Chondrocyte (in vitro differentiated cells): ENCODE measurements around the gene CABLES1. TPM values are rescaled to one million over a fixed set of nuclear protein-coding genes. Genes with fewer than 3 reads are reported as not detected.

ENCODE experiments used
- DNase-seq: peaks from one replicate; pipeline ENCODE4 v3.0.0; 2021; ENCODE audit warnings: mixed read lengths, low spot score
- H3K27ac Mint-ChIP-seq: one replicate; pipeline ENCODE4 v1.8.0; 2021; ENCODE audit warnings: mild to moderate bottlenecking, moderate library complexity, mixed read lengths; ENCODE audit not compliant: unreplicated experiment
- H3K27me3 Mint-ChIP-seq: 2 replicates; pipeline ENCODE4 v1.8.0; 2021; ENCODE audit warnings: low read depth, mixed read lengths
- H3K36me3 Mint-ChIP-seq: 2 replicates; pipeline ENCODE4 v1.8.0; 2021; ENCODE audit warnings: low read depth, mixed read lengths
- H3K4me1 Mint-ChIP-seq: 2 replicates; pipeline ENCODE4 v1.8.0; 2021; ENCODE audit warnings: low read depth, mild to moderate bottlenecking, mixed read lengths
- H3K4me3 Mint-ChIP-seq: one replicate; pipeline ENCODE4 v1.8.0; 2021; ENCODE audit warnings: mild to moderate bottlenecking, moderate library complexity, mixed read lengths; ENCODE audit not compliant: unreplicated experiment
- H3K9me3 Mint-ChIP-seq: 2 replicates; pipeline ENCODE4 v1.8.0; 2021; ENCODE audit warnings: low read depth, mixed read lengths
- total RNA-seq: library from RNA; stranded (reverse); gene quantifications from 3 replicates; pipeline ENCODE4 v1.2.1, GENCODE V29; 2021
- TF ChIP-seq, protein P1 (sequence below): fragments of 200-600 bp; sonication (generic); IDR thresholded peaks from 2 replicates; pipeline ENCODE4 v1.5.0; 2021; ENCODE audit warnings: antibody characterized with exemption, mild to moderate bottlenecking, moderate library complexity

Gene CABLES1
- total RNA-seq, 1 donor from 2014 or later, result 29.3 TPM

DNA sequence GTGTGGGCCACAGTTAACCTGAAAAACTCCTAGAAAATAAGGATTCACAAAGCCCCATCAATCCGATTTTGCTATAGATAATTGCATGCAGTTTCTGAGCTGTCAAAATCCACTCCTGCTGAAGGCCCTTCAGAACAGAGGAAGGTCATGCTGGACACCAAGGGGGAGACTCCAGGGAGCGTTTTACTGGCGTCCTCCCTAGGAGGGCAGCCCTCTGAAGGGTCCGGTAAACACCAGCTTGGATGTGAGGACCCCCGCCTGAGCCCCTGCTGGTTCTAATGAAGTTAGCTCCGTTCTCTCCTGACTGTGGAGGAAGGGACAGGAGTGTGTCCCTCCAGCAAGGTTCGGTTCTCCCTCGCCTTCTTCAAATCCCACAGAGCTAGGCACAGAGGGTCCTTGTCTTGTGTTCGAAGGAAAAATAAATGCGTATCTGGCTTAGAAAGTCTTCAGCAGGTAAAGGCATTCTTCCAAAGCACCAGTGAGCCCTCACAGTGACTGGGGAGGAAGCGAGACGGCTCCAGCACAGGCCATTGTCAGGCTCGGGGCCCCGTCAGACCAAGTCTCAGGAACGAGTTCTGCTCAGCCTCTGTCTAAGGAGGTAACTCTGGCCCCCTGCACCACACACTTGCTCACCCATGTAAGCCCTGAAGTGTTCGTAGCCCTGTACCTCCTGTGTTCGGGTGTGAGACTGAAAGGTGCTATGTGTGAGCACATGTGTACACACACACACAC, 41.6 kb downstream of the CABLES1 start:
- H3K4me3 Mint-ChIP-seq, result no peak overlapping the region
- no peaks in the 10 kb centered on the region for H3K36me3 Mint-ChIP-seq
- DNase-seq, result no peak
- H3K27me3 Mint-ChIP-seq, result no peaks in the 10 kb centered on the region
- H3K4me1 Mint-ChIP-seq, result peaks cover 43% of the 10 kb centered on the region
- no peak overlapping the region for H3K27ac Mint-ChIP-seq
- H3K9me3 Mint-ChIP-seq, result no peaks in the 10 kb centered on the region
- TF ChIP-seq, protein P1, sequence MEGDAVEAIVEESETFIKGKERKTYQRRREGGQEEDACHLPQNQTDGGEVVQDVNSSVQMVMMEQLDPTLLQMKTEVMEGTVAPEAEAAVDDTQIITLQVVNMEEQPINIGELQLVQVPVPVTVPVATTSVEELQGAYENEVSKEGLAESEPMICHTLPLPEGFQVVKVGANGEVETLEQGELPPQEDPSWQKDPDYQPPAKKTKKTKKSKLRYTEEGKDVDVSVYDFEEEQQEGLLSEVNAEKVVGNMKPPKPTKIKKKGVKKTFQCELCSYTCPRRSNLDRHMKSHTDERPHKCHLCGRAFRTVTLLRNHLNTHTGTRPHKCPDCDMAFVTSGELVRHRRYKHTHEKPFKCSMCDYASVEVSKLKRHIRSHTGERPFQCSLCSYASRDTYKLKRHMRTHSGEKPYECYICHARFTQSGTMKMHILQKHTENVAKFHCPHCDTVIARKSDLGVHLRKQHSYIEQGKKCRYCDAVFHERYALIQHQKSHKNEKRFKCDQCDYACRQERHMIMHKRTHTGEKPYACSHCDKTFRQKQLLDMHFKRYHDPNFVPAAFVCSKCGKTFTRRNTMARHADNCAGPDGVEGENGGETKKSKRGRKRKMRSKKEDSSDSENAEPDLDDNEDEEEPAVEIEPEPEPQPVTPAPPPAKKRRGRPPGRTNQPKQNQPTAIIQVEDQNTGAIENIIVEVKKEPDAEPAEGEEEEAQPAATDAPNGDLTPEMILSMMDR, result no peak

DNA sequence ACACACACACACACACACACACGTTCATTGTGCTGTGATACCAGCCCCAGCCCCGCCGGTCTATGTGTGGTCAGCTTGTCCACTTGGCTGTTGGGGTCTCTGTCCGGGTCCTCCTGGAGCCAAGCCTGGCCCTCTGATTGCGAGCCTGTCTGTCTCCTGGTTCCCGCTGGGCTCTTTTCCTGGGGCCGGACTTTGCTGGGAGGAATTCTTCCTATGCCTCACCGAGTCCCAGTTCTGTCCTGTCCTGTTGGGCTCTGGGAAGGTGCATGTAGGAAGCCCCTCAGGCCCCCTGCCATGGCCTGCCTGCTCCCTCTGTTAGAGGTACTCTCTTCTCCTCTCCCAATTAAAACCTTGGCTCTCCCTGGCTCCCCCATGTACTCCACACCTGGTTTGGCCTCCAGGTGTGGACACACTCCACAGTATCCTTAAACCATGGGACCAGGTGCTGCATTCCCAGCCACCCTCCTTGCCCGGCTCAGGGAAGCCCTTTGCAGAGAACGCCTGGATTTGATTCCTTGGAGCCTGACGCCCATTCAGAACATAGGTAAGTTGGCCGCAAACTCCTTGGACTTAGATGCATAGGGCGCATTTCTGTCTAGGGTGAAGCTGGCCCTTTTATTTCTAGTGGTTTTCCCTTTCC, 42.3 kb downstream of the CABLES1 start:
- H3K4me1 Mint-ChIP-seq, result peaks cover 43% of the 10 kb centered on the region
- DNase-seq, result no peak
- TF ChIP-seq, protein P1, result no peak
- no peaks in the 10 kb centered on the region for H3K36me3 Mint-ChIP-seq
- H3K27ac Mint-ChIP-seq, result no peak overlapping the region
- H3K27me3 Mint-ChIP-seq, result no peaks in the 10 kb centered on the region
- H3K9me3 Mint-ChIP-seq, result no peaks in the 10 kb centered on the region
- H3K4me3 Mint-ChIP-seq, result no peak overlapping the region

DNA sequence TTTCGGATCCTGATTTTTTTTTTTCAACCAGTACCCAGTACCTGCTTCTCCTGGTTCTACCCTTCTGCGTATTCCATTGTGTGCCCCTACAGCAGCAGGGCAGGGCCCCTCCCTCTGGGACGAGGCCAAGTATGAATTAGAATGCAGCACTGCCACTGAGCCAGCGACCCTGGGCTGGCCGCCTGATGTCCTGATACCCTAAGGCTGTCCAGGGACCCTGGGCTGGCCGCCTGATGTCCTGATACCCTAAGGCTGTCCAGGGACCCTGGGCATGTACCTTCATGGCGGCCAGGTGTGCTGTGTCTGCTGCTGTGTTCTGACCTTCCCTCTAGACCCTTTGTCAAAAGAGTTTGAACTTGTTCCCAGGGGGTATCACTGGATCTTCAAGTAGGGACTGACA, 42.9 kb downstream of the CABLES1 start:
- no peak overlapping the region for H3K27ac Mint-ChIP-seq
- no peak for DNase-seq
- TF ChIP-seq, protein P1, result no peak
- H3K4me3 Mint-ChIP-seq, result no peak overlapping the region
- H3K9me3 Mint-ChIP-seq, result no peaks in the 10 kb centered on the region
- no peaks in the 10 kb centered on the region for H3K27me3 Mint-ChIP-seq
- H3K4me1 Mint-ChIP-seq, result peaks cover 42% of the 10 kb centered on the region
- peaks cover 1% of the 10 kb centered on the region for H3K36me3 Mint-ChIP-seq

DNA sequence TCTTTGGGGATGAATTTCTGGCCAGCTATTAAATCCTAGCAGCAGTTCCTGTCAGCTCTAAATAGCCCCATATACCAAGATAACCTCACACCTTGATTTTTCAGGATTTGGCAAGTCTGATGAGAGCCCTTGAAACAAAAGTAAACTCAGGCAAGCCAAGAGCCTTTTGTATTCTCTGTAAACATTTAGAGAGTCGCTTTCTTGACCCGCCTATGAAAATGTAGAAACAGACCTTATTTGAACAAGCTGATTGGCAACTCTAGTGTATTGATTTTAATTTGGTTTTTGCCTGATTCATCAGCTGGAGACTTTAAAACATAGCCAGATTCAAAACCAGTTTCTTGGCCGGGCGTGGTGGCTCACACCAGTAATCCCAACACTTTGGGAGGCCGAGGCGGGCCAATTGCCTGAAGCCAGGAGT, 43.4 kb downstream of the CABLES1 start:
- TF ChIP-seq, protein P1, result no peak
- no peak for DNase-seq
- Mint-ChIP-seq H3K36me3 (peaks cover 1% of the 10 kb centered on the region), H3K27ac (no peak overlapping the region), H3K4me3 (no peak overlapping the region), H3K27me3 (no peaks in the 10 kb centered on the region), H3K4me1 (peaks cover 43% of the 10 kb centered on the region), H3K9me3 (no peaks in the 10 kb centered on the region)

DNA sequence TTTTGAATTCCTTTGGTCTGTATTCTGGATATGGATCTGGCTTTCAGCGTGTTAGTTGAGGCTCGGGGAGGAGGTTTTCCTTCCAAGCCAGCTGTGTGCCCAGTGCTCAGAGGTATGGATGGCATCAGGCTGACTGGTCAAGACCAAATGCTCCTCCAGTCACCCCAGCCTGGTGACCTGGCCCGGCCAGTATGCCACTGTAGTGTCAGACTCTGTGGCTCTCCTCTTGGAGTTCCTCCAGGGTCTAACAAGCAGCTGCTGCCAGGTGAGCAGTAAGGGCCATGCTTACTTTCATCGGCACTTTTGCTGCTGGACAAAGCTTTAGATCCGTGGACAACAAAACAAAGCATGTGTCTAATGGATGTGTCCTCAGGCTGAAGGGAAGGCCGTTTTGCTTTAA, 44.1 kb downstream of the CABLES1 start:
- DNase-seq, result no peak
- H3K4me3 Mint-ChIP-seq, result no peak overlapping the region
- TF ChIP-seq, protein P1, result no peak
- peaks cover 40% of the 10 kb centered on the region for H3K4me1 Mint-ChIP-seq
- no peak overlapping the region for H3K27ac Mint-ChIP-seq
- no peaks in the 10 kb centered on the region for H3K9me3 Mint-ChIP-seq
- H3K36me3 Mint-ChIP-seq, result peaks cover 1% of the 10 kb centered on the region
- no peaks in the 10 kb centered on the region for H3K27me3 Mint-ChIP-seq
